NCI-H748 (cell line): ENCODE data around the gene LCTL.
A peak's percentile ranks its signal among the peaks of the same experiment; 100 is the strongest.

ENCODE experiments used
- DNase-seq: peaks from one replicate; lab custom pipeline; 2025; ENCODE audit not compliant: unreplicated experiment; lab: John Stamatoyannopoulos, UW

Gene LCTL, protein sequence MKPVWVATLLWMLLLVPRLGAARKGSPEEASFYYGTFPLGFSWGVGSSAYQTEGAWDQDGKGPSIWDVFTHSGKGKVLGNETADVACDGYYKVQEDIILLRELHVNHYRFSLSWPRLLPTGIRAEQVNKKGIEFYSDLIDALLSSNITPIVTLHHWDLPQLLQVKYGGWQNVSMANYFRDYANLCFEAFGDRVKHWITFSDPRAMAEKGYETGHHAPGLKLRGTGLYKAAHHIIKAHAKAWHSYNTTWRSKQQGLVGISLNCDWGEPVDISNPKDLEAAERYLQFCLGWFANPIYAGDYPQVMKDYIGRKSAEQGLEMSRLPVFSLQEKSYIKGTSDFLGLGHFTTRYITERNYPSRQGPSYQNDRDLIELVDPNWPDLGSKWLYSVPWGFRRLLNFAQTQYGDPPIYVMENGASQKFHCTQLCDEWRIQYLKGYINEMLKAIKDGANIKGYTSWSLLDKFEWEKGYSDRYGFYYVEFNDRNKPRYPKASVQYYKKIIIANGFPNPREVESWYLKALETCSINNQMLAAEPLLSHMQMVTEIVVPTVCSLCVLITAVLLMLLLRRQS

DNA sequence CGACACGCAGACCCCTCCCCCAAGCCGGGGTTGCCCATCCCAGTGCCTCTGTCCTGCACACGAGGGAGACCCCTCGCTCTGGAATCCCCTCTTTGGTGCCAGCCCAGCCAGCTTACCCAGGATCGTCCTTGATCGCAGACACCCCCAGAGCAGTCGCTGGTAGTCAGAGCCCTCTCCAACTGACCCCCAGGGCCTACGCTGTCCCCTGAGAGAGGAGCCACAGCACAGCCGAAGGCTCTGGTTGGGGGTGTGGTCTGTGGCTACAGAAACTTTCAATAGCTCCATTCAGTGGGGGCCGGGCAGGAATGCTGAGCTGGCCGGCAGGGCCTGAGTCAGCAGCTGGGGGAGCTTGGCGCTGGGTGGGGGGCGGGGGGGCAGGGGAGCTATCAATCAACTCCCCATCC, at the start of gene LCTL:
Gene LCTL, minus strand, starts transcription at position 258 of the 404 bp plus-strand sequence. CDS start 633 bp downstream, outside the sequence.
- DNase-seq, result no peak

DNA sequence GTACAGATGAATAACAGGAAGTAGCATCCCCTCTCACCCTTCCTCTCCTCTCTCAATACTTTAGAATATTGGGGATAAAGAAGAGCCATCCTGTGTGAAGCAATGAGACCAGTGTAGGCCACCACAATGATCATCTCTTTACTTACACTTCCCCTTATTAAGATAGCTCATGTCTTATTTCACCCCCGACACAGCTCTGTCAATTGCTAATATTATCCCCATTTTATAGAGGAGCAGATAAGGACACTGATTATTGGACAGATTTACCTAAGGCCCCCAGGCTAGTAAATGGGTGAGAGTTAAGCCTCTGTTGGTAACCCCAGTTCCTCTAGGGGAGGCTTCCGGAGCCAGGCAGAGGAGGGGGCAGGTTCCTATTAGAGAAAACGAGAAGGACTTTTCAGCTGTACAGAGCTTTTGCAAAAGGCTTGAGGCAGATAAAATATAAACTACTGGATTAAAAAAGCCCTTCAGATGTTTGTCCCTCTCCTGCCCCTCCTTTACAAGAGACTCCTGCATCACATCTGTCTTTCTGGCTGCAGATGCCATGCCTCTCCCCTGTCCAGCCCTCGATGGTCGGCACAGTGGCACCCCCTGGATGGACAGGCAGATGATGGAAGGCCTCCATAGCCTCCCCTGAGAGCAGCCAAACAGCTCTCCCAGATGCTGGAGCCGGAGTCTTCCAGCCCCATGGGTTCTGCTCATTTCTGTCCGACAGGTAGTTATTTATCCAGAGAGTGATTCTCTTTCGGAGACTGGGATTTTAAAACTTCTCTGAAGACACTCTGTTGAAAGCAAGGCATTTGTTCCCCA, 49.4 kb upstream of the LCTL start:
- no peak for DNase-seq

DNA sequence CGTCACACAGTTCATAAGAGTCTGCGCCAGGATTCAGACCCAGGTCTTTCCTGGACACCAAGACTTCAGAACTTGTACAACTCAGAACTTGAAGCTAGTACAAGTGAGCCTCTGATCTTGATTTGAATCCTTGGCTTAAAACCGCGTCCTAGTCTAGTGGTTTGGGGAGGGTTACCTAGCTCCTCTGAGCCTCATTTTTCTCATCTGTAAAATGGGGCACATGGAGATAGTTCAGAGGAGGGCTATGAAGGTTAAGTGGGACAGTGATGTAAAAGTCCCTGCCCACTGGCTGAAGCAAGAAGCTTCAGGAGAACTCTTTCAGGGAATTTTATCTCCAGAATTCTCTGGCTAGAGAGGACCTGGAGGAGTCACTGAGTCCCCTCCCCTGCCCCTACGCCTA, 48.7 kb upstream of the LCTL start:
- no peak for DNase-seq

DNA sequence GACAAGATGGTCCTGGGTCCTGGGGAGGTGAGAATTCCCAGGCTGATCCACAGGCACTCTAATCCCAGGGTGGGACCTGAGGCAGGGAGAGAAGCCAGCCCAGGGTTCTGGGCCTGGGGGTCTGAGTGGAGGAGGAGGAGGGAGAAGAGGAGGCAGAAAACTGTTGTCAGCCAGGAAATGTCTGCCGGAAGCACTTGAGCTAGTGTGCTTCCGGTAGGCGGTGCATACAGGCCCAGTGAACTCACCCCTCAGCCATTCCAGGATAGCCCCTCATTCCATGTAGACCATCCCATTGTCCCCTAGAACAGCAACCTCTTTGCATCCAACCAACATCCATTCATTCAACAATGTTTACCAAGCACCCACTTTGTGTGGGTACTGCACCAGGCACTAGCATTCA, 47.9 kb upstream of the LCTL start:
- DNase-seq, result no peak

DNA sequence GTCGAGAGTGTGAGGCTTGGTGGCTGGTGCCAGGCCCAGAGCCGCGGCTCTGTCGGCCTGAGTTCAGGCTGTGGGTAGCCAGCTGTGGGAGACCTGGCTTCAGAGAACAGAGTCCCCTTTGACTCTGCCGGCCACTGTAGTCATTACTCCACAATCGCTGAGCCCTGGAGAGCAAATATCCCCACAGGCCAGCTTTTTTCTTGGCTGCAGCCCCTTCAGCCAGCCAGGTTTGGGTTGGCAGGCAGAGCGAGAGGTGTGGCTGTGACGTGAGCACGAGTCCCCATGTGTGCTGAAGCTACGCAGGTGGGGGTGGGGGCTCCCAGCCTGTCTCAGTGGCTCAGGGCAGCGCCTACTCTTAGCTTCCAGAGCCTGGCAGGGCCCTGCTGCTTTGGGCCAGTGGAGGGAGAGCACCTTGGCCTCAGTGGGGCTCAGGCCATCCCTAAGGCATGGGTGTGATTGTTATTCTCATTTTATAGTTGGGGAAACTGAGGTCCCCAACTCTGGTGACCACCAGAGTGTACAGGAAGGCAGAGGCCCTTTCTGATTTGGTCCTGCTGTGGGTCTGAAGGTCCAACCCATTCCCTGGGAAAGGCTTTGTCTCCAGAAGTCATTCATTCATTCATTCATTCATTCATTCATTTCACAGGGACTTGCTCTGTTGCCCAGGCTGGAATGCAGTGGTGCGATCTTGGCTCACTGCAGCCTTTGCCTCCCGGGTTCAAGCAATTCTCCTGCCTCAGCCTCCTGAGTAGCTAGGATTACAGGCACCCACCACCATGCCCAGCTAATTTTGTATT, 45.7 kb upstream of the LCTL start:
- DNase-seq, result no peak

DNA sequence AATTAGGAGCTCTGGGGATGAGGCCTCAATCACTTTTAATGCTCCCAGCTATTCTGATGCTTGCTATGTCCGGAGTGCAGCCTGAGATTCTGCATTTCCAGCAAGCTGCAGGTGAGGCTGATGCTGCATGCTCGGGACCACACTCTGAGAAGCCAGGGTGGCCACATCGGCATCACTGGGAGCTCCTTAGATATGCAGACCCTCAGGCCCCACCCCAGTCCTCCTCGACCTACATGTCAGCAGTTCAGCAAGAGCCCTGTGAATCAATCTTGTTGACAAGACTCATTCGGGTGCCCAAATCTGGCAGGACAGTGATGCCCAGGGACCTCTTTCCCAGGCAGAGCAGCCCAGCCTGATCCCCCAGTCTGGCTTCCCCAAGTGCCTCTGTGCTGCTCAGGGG, 44.1 kb upstream of the LCTL start:
- DNase-seq, result no peak

DNA sequence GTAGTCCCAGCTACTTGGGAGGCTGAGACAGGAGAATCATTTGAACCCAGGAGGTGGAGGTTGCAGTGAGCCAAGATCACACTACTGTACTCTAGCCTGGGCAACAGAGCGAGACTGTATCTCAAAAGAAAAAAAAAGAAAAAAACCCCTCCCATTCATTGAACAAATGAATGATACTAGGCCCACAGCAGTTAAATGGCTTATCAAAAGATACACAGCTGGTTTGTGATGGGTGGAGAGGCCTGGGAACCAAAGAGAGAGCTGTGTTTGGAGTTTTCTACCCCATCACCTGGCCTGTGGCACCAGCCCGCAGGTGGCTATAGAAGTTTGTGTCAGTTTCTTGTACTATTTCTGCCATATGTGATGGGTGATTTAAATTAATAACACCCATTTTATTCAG, 43.1 kb upstream of the LCTL start:
- DNase-seq, result no peak

DNA sequence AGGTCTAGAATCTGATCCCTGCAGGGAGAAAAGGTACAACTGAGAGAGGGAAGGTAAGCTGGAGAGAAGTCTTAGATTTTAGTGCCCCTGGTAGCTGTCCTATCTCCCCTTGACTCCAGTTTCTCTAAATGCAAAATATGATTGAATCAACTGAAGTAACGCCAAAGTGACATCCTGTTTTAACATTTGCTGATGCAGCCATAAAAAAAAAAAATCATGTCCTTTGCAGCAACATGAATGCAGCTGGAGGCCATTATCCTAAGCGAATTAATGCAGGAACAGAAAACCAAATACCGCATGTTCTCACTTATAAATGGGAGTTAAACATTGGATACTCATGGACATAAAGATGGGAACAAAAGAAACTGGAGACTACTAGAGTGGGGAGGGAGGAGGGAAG, 42.4 kb upstream of the LCTL start:
- no peak for DNase-seq

DNA sequence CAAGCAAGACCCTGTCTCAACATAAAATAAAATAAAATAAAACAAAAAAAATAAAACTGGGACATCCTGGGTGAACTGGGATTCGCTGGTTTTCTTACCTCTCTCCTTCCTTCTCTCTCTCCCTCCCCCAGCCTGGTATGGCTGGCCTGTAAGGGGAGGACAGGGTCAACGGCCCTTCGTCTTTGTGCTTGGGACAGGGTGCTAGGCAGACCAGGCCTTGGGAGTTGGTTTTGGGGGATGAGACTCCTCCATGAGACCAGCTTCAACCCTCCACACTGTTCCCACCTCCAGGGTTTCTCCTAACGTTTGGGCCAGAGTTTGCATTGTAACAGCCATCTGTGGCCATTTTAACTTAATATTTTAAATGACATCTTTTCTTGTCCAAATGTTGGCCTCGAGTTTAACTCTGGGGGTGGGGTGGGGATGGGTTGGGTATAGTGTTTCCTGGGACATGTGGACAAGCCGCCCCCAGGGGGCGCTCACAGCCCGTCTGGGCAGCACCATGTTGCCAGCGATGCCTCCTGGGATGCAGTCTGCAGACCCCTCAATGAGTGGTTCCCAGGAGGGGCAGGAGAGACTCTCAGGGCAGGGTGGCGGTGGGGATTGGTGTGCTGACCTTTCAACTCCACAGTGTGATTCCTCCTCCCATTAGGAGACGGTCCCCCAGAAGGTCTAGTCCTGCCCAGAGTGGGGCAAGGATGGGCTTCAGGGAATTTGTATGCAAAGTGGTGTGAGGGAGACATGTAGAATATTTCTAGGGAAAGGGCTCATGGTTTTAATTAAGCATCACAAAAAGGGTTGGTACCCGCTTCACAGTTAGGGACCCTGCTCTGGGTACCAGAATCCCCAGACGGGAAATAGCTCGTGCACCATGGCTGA, 37.7 kb upstream of the LCTL start:
- peak; percentile 56 for DNase-seq

DNA sequence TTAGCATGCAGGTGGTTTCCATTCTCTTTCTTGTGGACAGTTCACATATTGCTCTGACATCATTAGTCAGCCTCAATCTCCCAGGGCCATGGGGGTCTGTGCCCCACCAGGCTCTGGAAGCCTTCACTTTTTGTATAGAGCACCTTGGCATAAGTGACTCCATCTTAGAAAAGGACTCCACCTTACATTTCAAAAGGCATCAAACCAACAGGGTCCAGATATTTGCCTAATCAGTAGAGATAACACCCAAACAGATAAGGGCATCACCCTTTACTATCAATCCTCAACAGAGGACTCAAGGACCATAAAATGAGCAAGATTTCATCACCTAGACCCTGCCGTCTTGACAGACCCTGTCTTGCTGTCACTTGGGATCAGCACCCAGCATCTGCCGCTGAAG, 35.7 kb upstream of the LCTL start:
- DNase-seq, result no peak

DNA sequence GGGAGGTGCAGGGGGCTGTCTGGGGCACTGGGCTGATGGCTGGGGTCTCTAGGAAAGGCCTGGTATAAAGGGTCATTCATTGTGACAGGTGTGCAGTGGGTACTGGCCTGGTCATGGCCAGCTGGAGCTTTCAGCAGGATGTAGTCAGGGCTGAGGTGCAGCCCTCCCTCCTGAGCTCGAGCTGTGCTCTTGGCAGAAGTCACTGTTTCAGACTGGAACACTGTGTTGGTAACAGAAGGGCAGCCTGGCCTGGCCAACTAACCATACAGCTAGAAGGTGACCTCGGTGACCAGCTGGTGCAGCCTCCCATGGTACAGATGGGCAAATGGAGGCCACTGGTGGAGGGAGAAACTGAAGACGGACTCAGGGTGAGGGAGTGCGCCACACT, 34.4 kb upstream of the LCTL start:
- DNase-seq, result no peak

DNA sequence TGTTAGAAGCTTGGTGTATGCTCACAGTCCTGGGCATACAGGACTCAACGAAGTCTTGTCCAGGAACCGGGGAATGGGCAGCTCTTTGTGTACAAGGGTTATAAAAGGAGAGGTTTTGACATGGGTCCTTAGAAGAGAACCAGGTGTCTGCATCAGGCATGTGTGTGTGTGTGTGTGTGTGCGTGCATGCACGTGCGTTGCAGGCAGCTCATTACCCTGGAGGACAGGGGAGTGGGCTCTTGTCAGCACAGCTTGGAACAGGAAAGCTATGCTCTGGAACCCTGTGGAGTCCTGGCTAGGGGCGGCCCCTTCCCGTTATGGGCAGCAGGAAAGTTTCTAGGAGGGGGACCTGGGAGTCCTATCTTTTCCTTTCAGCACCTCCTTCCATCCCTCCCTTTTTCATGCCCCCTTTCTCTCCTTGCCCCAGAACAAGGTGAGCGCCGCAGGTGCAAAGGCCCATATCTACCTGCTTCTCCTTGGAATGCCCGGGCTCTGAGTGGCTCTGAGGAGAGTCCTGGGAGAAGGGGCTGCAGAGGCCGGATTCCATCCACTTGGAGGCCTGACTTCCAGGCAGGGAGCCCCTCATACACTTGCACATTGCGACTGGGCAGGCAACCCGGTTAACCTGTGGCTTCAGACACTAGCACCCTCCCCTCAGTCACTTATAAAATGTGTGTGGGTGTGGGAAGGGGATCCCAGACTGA, 33.9 kb upstream of the LCTL start:
- no peak for DNase-seq

DNA sequence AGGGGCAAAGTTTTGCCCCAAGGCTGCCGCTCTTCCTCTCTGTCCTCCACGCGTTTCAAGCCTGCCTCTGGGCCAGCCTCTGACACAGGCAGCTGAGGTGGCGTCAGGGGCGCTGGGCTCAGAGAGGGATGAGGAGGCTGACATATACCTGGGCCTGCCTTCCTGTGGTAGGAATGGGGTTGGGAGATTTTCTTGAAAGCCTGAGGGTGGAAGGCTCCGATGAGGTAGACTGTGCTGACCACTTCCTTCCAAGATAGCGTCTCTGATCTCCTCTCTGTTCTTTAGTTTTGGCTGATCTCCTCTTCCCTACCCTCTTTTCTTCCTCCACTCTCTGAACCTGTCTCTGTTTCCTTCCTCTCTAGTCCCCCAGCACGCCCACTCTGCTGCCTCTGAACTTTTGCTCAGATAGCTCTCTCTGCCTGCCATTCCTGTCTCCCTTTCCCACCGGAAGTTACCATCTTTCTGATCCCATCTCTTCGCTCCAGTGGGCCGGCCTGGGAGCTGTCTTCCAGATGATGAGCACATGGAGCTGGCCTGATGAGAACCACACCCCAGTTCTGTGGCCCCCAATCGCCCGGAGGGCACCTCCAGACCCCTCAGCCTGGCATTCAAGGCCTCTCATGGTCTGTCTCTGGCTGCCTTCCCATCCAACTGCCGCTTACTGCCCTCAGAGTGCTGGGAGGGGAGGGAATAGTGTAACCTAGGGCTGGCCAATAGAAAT, 32.5 kb upstream of the LCTL start:
- no peak for DNase-seq

DNA sequence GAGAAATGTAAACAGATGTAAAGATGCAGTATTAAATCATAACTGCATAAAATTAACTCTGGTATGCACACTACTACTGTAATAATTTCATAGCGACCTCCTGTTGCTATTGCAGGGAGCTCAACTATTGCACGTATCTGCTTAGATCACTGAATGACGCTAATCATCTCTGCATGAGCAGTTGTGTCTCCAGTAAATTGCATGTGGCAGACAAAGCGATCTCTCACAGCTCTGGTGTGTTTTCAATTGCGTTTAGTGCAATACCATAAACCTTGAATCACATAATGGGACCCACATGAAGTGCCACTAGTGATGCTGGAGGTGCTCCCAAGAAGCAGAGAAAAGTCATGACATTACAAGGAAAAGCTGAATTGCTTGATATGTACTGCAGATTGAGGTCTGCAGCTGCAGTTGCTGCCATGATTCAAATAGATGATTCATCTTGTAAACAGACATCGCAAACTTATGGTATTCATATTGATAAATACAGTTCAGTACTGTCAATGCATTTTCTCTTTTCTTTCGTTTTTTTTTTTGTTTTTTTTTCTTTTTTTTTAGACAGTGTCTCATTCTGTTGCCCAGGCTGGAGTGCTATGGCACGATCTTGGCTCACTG, 30.2 kb upstream of the LCTL start:
- DNase-seq, result peak; percentile 48

DNA sequence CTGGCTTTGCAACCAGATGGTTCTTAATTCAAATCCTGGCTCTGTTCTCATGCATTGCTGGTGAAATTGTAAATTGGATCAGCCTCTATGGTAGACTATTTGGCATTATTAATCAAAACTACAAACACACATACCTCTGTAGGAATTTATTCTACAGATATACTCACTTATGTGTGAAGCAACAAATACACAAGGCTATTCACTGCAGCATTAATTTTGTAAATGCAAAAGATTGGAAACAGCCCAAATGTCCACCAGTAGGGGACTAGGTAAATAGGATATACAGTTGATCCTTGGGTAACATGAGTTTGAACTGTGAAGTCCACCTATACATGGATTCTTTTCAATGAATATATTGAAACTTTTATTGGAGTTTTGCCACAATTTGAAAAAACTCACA, 29.5 kb upstream of the LCTL start:
- DNase-seq, result no peak

DNA sequence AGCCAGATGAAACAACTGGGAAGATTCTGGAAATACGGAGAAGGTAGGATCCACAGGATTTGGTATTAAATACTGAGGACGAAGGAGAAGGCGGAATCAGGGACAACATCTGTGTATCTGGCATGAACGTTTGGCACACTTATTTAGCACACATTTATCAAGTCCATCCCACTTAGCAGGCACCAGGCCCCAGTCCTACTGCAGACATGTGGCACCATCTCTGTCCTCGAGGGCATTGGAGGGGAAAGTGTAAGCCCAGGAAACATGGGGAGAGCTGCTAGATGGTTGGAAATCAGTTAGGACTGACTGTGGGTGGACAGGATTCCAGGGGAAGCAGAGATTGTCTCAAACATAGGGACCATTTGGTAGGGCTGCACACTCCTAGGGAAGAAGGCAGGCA, 29.0 kb upstream of the LCTL start:
- no peak for DNase-seq

DNA sequence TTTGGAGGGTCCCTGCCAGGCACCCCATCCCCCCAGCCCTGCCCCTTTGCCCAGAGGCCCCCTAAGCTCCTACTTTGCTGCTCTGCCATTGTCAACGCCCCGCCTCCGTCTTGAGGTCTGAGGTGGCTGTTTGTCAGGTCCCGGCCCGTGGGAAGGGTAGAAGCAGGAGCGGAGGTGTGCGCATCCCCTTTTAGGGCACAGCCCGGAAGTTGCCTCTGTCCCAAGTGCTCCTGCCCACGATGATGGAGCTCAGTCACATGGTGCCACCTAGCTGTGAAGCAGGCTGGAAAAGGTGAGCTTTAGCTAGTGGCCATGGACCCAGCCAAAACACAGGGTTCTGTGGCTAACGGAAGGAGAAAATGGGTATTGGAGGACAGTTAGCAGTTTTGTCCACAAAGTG, 28.5 kb upstream of the LCTL start:
- DNase-seq, result no peak

DNA sequence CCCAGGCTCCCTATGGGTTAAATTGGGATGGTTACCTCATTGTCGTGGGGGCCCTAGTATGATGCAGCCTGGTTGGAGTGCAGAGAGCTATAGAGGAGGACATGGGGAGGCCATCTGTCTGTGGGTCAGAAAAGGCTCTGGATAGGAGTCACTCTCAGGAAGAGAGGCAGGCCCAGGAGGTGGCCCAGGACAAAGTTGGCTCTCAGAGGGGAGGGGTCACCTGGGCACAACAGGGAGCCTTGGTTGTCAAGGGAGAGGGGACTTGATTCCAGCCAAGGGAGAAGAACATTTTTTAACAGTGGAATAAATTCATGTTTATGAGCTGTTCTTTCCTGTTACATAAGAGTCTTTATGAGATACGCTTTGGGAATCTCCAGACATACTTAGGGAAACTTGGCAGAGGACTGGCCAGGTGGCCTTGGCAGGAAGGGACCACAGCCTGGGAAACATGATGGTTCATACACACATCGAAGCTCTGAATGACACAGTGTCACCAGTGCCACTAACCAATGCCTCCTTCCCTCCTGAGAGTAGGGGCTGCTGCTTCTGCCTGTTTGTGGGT, 27.5 kb upstream of the LCTL start:
- no peak for DNase-seq
